GM18867 (cell line): ENCODE measurements around the gene MED26.

Experiments
- ATAC-seq: cut with Tn5 transposase; IDR thresholded peaks from one replicate; pipeline ENCODE4 v1.9.1; 2021; ENCODE audit warnings: mild to moderate bottlenecking, moderate library complexity; ENCODE audit not compliant: unreplicated experiment

The MED26 gene

GRCh38 chr19:16650821-16651220, 22.8 kb upstream of the MED26 start:
- no peak for ATAC-seq

- no peak for ATAC-seq
Observed at GRCh38 chr19:16649734-16650133, 21.7 kb upstream of the MED26 start.

- ATAC-seq, result no peak
Observed at GRCh38 chr19:16645140-16645539, 17.1 kb upstream of the MED26 start.

DNA sequence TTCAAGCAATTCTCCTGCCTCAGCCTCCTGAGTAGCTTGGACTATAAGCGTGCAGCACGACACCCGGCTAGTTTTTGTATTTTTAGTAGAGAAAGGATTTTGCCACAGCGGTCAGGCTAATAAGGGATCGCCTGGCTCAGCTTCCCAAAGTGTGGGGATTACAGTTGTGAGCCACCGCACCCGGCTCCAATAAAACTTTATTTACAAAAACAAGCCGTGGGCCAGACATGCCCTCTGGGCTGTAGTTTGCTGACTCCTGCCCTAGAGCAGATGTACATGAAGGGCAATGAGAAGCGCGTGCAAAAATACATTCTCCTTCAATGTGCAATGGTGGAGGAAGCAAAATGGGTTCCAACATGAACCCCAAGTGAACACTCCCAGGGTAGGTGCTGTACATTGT, 13.7 kb upstream of the MED26 start:
- no peak for ATAC-seq

DNA sequence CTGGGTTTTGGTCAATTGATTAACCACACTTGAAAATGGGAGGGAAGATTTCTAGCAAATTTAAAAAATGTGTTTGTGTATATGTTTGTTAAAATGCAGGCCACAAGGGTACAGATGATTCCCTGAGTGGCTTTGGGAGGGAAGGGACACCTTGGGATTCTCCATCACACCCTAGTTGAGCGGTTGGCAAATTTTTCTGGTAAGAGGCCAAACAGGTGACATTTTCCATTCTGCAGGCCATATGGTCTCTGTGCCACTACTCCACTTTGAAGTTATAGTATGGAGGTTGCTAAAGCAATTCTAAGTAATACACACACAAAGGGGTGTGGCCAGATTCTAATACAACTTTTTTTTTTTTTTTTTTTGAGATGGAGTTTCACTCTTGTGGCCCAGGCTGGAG, 12.9 kb upstream of the MED26 start:
- ATAC-seq, result no peak

GRCh38 chr19:16638666-16639065, 10.7 kb upstream of the MED26 start:
- no peak for ATAC-seq

GRCh38 chr19:16637535-16637934, 9.5 kb upstream of the MED26 start:
- no peak for ATAC-seq

DNA sequence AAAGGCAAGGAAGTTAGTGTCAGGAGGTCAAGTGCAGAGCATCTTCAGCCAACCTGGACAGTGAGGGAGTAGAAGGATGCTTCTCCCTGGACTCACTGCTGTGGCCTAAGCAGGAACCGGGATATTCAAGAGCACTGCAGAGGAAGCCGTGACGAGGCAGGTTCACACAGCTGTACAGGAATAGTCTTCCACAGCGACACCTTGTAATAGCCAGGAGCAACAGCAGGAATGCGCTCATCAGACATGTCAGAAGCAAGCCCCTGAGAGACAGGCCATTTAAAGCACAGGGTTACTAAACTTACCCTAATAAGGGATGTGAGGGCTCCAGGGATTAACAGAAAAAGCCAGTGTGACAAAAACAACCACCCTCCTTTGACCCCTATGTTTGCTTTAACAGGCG, 3.5 kb upstream of the MED26 start:
- no peak for ATAC-seq

DNA sequence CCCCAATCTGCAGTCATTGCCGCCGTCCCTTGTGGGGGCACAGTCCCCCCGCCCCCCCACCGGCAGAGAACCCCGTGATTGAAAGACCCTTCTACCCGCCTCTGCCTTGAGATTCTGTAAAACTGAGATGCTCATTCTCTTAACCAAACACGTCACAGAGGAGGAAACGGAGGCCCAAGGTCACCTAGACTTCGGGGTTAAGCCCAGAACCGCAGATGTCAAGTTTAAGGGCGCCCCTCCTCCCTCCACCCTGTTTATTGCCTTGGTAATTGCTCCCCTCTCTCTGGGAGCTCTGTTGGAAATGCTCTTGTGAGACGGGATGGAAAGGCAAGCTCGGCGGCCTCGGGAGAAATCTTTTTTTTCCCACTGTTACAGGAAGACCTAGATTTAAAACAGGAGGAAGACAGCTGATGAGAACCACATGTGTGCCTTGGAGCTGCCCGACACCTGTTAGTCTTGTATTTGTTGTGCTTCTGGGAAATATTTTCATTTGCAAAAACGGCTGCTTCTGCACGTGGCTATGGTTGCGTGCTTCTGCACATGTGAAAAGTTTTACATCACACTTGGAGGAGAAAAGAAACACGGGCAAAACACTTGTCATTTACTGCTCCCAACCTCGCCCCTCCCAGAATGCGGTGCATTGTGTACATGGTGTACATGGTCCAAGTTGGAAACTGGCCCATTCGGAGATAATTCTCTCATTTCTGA, 1.1 kb upstream of the MED26 start:
- no peak for ATAC-seq

- ATAC-seq, result no peak
Observed at GRCh38 chr19:16627928-16628182, 149 bp downstream of the MED26 start.

DNA sequence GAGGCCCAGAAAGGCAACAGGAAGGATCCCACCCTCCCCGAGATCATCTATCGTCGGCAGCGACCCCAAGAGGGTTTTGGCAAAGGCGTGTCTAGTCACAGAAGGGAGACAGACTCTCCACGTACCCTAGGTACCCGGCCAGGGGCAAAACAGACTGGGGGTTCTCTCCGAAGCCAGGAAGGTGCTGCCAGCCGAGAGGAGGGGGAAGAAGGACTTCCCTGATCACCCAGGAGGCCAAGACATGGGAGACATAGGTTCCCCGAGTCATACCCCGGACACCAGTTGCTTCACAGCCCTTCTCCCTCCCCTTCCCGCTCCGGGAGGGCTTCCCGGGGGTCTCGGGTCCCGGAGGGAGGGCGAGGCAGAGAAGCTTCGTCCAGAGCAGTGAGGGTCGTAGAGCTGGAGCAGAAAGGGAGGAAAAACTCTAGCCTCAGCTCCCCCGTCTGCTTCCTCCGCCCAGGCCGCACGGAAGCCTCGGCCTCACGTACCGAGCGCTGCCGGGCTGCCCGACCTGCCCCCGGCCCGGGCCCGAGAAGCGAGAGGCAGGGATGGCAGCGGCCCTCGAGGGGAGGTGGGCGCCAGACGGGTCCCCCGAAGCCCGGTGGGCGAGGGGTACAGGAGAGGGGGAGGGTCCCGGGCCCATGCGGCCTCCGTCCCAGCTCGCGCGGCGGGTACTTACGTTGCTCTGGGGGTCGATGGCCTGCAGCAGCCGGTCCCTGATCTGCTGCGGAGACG, 644 bp downstream of the MED26 start:
- ATAC-seq, result no peak

- no peak for ATAC-seq
Observed at GRCh38 chr19:16626796-16627192, 1.2 kb downstream of the MED26 start.

GRCh38 chr19:16625163-16625958, 2.6 kb downstream of the MED26 start:
- no peak for ATAC-seq

DNA sequence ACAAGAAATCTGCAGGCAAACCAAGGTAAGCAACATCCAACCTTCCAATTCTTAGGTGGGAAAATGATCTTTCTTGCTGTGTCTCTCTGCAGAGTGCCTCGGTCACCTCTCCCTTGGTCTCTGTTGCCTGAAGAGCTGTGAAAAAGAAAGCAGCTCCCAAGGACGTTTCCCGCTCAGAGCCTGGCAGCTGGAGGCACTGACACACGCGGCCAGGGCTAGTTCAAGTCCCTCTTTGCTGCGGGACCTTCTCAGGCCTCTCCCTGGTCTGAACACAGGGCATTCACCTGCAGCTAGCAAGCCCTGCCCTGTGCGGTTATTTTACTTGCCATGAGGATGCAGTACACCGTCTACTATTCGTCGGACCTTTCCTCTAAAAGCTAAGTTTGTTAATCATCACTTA, 3.8 kb downstream of the MED26 start:
- no peak for ATAC-seq

- no peak for ATAC-seq
Observed at GRCh38 chr19:16623576-16623975, 4.4 kb downstream of the MED26 start.

DNA sequence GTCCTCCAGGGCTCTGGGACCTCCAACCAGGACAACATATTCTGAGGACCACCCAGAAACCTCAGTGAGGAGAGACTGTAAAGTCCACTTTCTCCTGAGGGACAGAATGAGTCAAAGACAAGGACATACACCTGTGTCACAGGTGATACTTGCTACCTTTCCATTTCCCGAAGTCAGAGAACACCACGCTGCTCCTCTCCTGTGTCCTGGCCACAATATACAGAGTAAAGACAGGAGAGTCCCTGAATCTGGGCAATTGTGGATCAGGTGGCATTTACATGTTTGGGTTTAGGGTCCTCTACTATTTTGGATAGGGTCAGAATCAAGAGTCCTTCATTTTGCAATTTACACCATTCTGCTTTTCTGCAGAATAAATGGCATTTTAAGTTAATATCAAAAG, 4.9 kb downstream of the MED26 start:
- no peak for ATAC-seq

- ATAC-seq, result no peak
Observed at GRCh38 chr19:16621165-16621800, 6.7 kb downstream of the MED26 start.

DNA sequence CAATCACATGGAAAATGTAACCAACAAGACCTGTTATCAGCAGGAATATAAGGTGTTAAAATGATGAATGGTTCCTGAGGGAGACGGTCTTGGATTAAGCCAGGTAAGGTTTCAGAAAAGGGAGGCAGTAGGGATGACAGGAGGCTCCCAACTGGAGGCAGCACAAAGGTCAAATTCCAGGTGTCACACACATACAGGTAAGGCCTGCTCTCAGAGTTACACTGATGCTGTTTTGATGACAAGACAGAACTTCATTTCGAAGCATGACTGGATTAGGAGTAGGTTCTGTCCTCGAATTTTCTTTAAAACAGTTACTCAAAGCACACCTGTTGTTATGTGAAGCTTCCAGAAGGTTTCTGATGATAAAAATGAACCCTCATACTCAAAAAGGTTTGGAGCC, 7.4 kb downstream of the MED26 start:
- no peak for ATAC-seq

GRCh38 chr19:16620018-16620417, 8.0 kb downstream of the MED26 start:
- no peak for ATAC-seq

GRCh38 chr19:16619457-16619856, 8.5 kb downstream of the MED26 start:
- ATAC-seq, result no peak

DNA sequence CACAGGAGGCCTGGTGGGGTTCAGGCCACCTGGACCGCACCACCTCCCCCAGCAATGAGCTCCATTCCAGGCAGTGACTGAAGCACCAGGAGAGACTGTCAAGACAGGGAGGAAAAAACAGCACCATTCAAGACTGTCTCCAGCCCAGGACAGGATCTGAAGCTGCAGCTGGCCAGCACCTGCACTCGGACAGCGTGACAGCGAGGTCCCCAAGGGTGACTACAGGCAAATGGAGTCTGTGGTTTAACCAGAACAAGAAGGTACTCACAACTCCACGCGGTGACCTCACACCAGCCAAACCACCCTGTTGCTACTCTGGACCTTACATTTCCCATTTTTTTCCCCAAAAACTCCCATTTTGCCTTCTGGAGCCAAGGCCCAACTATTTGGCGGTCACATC, 9.8 kb downstream of the MED26 start:
- ATAC-seq, result no peak

DNA sequence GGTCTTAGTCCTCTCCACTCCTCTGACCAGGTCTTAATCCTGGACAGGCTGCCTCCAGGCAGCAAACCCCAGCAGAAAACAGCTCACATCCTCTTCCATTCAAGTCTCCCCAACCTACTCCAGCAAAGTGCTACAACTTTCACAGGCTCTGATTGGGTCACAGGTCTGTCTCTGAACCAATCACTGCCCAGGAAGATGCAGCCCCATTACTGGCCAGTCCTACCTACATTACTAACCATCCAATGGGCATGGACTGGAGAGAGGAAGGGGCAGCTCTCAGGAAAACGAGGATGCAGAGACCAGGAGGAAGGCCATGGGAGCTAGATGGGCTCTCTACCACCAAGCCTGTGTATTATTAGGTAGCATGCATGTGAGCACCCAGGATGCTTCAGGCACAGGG, 12.2 kb downstream of the MED26 start:
- no peak for ATAC-seq
